Esophagus squamous epithelium (tissue), 5 donors: ENCODE results near the gene CLEC4F. TPM values are rescaled to one million over a fixed set of nuclear protein-coding genes. Genes with fewer than 3 reads are reported as not detected.

Experiments used
- DNase-seq: peaks from one replicate; lab custom pipeline; 2025; lab: John Stamatoyannopoulos, UW
- H3K27ac ChIP-seq, 4 donors: fragments of 200-600 bp; sonication (generic); one replicate each; pipeline ENCODE4 v1.5.1; 2016 to 2019; ENCODE audit warnings: mild to moderate bottlenecking in 1 of 4
- H3K27me3 ChIP-seq, 4 donors: fragments of 200-600 bp; sonication (generic); 1 replicate in 3 of 4; 2 replicates in 1 of 4; pipeline versions ENCODE4 v1.5.1 to v1.6.0; 2017 to 2021; ENCODE audit warnings: antibody characterized with exemption in 1 of 4
- H3K36me3 ChIP-seq, 3 donors: fragments of 200-600 bp; sonication (generic); one replicate each; pipeline ENCODE4 v1.5.1; 2016 to 2019
- H3K4me1 ChIP-seq, 3 donors: fragments of 200-600 bp; sonication (generic); one replicate each; pipeline ENCODE4 v1.5.1; 2017 to 2019
- H3K4me3 ChIP-seq, 4 donors: fragments of 200-600 bp; sonication (generic); 1 replicate in 3 of 4; 2 replicates in 1 of 4; pipeline ENCODE4 v1.5.1; 2016 to 2019; ENCODE audit warnings: mild to moderate bottlenecking in 2 of 4, moderate library complexity in 1 of 4
- H3K9me3 ChIP-seq, 3 donors: fragments of 200-600 bp; sonication (generic); one replicate each; pipeline ENCODE4 v1.5.1; 2016 to 2019
- CTCF ChIP-seq, 6 experiments: fragments of 450-650 bp in 4 of 6; fragments of 200-600 bp in 2 of 6; sonication (generic) in 2 of 6; IDR thresholded peaks; one replicate each; pipeline ENCODE4 v1.5.1; 2016 to 2019; ENCODE audit warnings: antibody characterized with exemption in 6 of 6, mild to moderate bottlenecking in 4 of 6, moderate library complexity in 4 of 6
- POLR2A ChIP-seq, 4 donors: fragments of 450-650 bp; IDR thresholded peaks; one replicate each; pipeline ENCODE4 v1.6.1; 2017; ENCODE audit warnings: antibody characterized with exemption in 4 of 4, mild to moderate bottlenecking in 4 of 4, moderate library complexity in 3 of 4
- WGBS, 2 donors: methylation state at CpG; one replicate each; pipeline ENCODE4 v1.1.5; 2018; 5-methylcytosine and 5-hydroxymethylcytosine counted together
- intact Hi-C: fragments of 100-400 bp; cut with DNase I; formaldehyde crosslinking; loops from one replicate; pipeline ENCODE4 v1.15.0; 2022
- total RNA-seq, 4 donors: library from RNA; depleted of rRNA; stranded (reverse); fragments of >200 nt; gene quantifications; one replicate each; pipeline ENCODE4 v1.1.0, GENCODE V29; 2016
- donor health status: DM: yes; HTN: yes; CAD: no.

The CLEC4F gene
- total RNA-seq, 4 donors from 2014 or later = 0.15 TPM; not detected in 3

- intact Hi-C loops = no loop called here
- TF ChIP-seq POLR2A (IDR thresholded peaks at IDR 0.05) (no peak), CTCF (IDR thresholded peaks at IDR 0.05) (no peak)
- H3K36me3 ChIP-seq = no peaks in the 10 kb centered on the region
- 39 to 42% methylated on average over 2 of the region's 2 CpGs for WGBS, 2 donors
- H3K4me1 ChIP-seq = no peaks in the 10 kb centered on the region
- no peak overlapping the region for H3K4me3 ChIP-seq
- DNase-seq = no peak
- peaks cover 0 to 56% (median 0%) of the 10 kb centered on the region in 4 donors for H3K27me3 ChIP-seq
- H3K27ac ChIP-seq = no peak overlapping the region
- no peaks in the 10 kb centered on the region for H3K9me3 ChIP-seq
Observed at GRCh38 chr2:70797506-70797905, 22.9 kb downstream of the CLEC4F start.

- no peak overlapping the region for H3K4me3 ChIP-seq
Observed at GRCh38 chr2:70796262-70796661, 24.1 kb downstream of the CLEC4F start.

GRCh38 chr2:70795164-70795995 is 25.0 kb downstream of the CLEC4F start:
- Histone ChIP-seq H3K27ac (no peak overlapping the region), H3K4me1 (peaks cover 0 to 5% (median 4%) of the 10 kb centered on the region in 3 donors), H3K36me3 (no peaks in the 10 kb centered on the region), H3K9me3 (no peaks in the 10 kb centered on the region), H3K27me3 (peaks cover 0 to 70% (median 10%) of the 10 kb centered on the region in 4 donors), H3K4me3 (no peak overlapping the region)
- intact Hi-C loops = no loop called here
- TF ChIP-seq CTCF (IDR thresholded peaks at IDR 0.05) = no peak
- TF ChIP-seq POLR2A (IDR thresholded peaks at IDR 0.05) = no peak
- no peak for DNase-seq
- WGBS, 2 donors = 56 to 70% methylated on average over 4 of the region's 4 CpGs

More at GRCh38 chr2:70796262-70796661, 24.1 kb downstream of the CLEC4F start:
- Histone ChIP-seq H3K36me3 (no peaks in the 10 kb centered on the region), H3K9me3 (no peaks in the 10 kb centered on the region), H3K27ac (no peak overlapping the region), H3K4me1 (no peaks in the 10 kb centered on the region), H3K27me3 (peaks cover 0 to 62% (median 2%) of the 10 kb centered on the region in 4 donors)
- DNase-seq = no peak
- 33% methylated on average over 1 of the region's 1 CpG; no CpG with 5 or more reads in 1 of the 2 donors for WGBS, 2 donors
- intact Hi-C loops = no loop called here
- TF ChIP-seq POLR2A (IDR thresholded peaks at IDR 0.05) = no peak

- H3K4me1 ChIP-seq = peaks cover 8 to 16% (median 10%) of the 10 kb centered on the region in 3 donors
- TF ChIP-seq POLR2A (IDR thresholded peaks at IDR 0.05) (no peak), CTCF (IDR thresholded peaks at IDR 0.05) (no peak)
- WGBS, 2 donors = 82 to 86% methylated on average over 2 of the region's 2 CpGs
- DNase-seq = no peak
- peaks cover 4 to 81% (median 13%) of the 10 kb centered on the region in 4 donors for H3K27me3 ChIP-seq
- no peak overlapping the region for H3K27ac ChIP-seq
- no peaks in the 10 kb centered on the region for H3K36me3 ChIP-seq
- no peak overlapping the region for H3K4me3 ChIP-seq
- H3K9me3 ChIP-seq = no peaks in the 10 kb centered on the region
- intact Hi-C loops = no loop called here
Observed at GRCh38 chr2:70793450-70793849, 26.9 kb downstream of the CLEC4F start.

- Histone ChIP-seq H3K36me3 (no peaks in the 10 kb centered on the region), H3K27me3 (peaks cover 4 to 93% (median 13%) of the 10 kb centered on the region in 4 donors), H3K9me3 (no peaks in the 10 kb centered on the region), H3K4me1 (peaks cover 8 to 16% (median 10%) of the 10 kb centered on the region in 3 donors), H3K27ac (no peak within 1 kb of the TSS), H3K4me3 (peak within 1 kb of the TSS in 3 of 4 donors; percentile 13 to 58 (median 34))
- TF ChIP-seq POLR2A (IDR thresholded peaks at IDR 0.05) (no peak), CTCF (IDR thresholded peaks at IDR 0.05) (no peak)
- intact Hi-C loops = no loop called here
- DNase-seq = no peak
- WGBS, 2 donors = 0 to 40% methylated on average over 1 of the region's 69 CpGs
Observed at GRCh38 chr2:70790136-70790828, 30.1 kb downstream of the CLEC4F start, which contains the start of gene FIGLA. Gene FIGLA, minus strand, starts transcription at chr2:70790643. Its CDS starts 5 bp downstream, at chr2:70790638.
